Endothelial cell of umbilical vein (primary cell): ENCODE results near the gene DIP2C.

Experiments used
- CTCF ChIP-seq, 2 donors: IDR thresholded peaks; 1 replicate in 1 of 2; 2 replicates in 1 of 2; pipeline ENCODE4 v1.5.1; 2011; ENCODE audit warnings: low read length in 2 of 2, mild to moderate bottlenecking in 2 of 2, moderate library complexity in 2 of 2, control low read depth in 1 of 2, inconsistent platforms in 1 of 2, low read depth in 1 of 2; ENCODE audit not compliant: insufficient read depth in 1 of 2; ENCODE audit errors: extremely low read depth in 1 of 2
- EZH2 ChIP-seq: IDR thresholded peaks from 2 replicates; pipeline ENCODE4 v1.6.1; 2012; ENCODE audit warnings: borderline replicate concordance, low read depth, mild to moderate bottlenecking, moderate library complexity, low read length, inconsistent platforms; ENCODE audit not compliant: severe bottlenecking
- JUN ChIP-seq: IDR thresholded peaks from 2 replicates; pipeline ENCODE4 v1.6.1; 2011; ENCODE audit warnings: borderline replicate concordance, low read depth; ENCODE audit not compliant: insufficient read length, insufficient read depth
- MYC ChIP-seq: IDR thresholded peaks from one replicate; pipeline ENCODE4 v1.6.1; 2011; ENCODE audit warnings: mild to moderate bottlenecking, low read depth, low read length
- POLR2A ChIP-seq: IDR thresholded peaks from 2 replicates; pipeline ENCODE4 v1.6.1; 2012; ENCODE audit warnings: low read depth, mild to moderate bottlenecking, control low read depth, low read length
- POLR2AphosphoS5 ChIP-seq: IDR thresholded peaks from 2 replicates; pipeline ENCODE4 v1.6.1; 2012; ENCODE audit warnings: low read depth, mild to moderate bottlenecking, control low read depth, low read length, moderate library complexity; ENCODE audit not compliant: insufficient read depth

GRCh38 chr10:609262-609658 is 80.2 kb downstream of the DIP2C start:
- TF ChIP-seq CTCF (IDR thresholded peaks at IDR 0.05; ENCODE audit: extremely low read depth in 1 of 2, insufficient read depth in 1 of 2, low read depth in 1 of 2, low read length in 2 of 2) (no peak), POLR2AphosphoS5 (no peak), MYC (no peak), EZH2 (no peak), JUN (no peak), POLR2A (no peak)
